NCI-H82 treated with DMSO at 0.1 percent for 48 hours (cell line): ENCODE results near the gene PSMD9.
"Not testable (repeated sequence)": the region's sequence is repeated elsewhere in the genome, so short reads cannot be mapped to it uniquely, and the experiment has no call there.

Experiments
- DNase-seq: peaks from one replicate; lab custom pipeline; 2025; ENCODE audit not compliant: unreplicated experiment; lab: John Stamatoyannopoulos, UW

PSMD9 gene

DNA sequence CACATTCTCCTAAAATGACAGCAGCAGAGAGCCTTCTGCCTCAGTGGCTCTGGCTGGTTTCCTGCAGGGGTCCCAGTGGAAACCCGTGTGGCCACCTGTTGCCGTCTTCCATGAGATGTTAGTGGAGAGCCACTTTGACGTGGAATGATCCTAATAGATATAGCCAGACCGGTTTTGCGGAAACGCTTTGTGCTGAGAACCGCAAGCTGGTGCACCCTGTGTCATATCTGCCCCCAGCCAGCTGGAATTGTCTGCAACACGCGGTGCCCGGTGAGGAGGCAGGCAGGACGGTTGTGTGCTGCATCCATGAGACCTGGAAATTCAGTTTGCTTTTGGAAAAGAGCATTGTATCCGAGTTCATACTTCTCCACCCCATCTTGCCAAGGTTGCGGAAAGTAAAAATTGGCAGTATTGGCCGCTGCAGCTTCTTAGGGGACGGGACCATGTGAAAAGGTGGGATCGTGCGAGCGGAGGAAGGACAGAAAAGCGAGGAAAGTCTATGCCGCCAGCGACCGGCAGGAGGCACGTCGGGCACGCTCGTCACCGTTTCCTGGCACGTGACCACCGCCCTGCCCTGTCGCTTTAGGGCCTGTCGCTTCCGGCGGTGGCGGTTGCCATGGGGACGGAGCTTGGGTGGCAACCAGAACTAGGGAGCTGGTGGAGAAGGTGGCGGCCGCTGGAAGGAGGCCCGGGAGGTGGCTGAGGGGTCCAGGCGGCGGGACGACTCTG, 29.5 kb downstream of the PSMD9 start, which contains the start of gene CFAP251:
Gene CFAP251 (plus strand): TSS at position 643 of the 729 bp plus-strand sequence. CDS start 2,714 bp downstream, outside the sequence.
- DNase-seq, result no peak

DNA sequence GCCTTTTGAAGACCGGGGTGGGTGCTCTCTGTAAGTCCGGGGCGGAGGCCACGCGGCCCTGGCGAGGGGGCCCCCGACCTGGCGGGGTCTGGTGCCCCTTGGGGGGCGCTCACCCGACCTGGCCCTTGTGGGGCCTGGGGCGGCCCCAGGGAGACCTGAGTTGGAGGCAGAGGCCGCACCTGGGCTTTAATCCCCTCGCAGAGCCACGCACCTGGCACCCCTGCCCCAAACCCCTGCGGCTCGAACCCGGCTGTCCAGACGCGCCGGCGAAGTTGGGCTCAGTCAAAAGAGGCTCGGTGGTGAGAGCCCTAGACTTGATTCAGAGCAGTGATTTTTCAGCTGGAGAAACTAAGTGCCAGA, 30.1 kb downstream of the PSMD9 start:
- DNase-seq, result no peak

DNA sequence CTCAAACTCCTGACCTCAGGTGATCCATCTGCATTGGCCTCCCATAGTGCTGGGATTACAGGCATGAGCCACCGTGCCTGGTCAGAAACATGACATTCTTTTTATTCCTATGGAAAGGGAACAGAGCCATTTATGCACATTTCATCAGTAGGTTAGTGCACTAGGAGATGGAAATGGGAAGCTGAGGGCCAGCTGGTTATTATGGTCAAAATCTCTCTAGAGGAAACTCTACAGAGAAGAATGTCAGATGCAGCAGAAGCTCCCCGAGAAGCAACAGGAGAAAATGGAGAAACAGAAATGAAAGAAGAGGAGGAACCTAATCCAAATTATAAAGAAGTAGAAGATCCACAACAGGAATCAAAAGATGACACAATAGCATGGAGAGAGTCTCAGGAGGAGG, 32.5 kb downstream of the PSMD9 start:
- DNase-seq, result no peak

DNA sequence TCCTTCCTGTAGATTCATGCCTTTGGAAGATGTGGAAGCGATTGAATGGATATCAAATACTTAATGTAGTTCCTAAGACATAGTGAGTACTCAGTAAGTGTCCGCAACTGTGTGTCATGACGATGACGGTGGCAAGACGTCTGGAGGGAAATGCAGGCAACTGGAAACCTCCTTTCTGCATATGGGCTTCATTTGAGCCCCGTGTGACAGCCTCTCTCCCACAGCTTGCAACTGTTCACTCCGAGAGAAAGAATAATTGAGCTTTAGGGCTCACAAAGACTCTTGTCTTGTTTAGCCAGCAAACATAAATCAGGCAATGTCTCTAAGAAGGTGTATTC, 36.7 kb downstream of the PSMD9 start:
- DNase-seq, result no peak

DNA sequence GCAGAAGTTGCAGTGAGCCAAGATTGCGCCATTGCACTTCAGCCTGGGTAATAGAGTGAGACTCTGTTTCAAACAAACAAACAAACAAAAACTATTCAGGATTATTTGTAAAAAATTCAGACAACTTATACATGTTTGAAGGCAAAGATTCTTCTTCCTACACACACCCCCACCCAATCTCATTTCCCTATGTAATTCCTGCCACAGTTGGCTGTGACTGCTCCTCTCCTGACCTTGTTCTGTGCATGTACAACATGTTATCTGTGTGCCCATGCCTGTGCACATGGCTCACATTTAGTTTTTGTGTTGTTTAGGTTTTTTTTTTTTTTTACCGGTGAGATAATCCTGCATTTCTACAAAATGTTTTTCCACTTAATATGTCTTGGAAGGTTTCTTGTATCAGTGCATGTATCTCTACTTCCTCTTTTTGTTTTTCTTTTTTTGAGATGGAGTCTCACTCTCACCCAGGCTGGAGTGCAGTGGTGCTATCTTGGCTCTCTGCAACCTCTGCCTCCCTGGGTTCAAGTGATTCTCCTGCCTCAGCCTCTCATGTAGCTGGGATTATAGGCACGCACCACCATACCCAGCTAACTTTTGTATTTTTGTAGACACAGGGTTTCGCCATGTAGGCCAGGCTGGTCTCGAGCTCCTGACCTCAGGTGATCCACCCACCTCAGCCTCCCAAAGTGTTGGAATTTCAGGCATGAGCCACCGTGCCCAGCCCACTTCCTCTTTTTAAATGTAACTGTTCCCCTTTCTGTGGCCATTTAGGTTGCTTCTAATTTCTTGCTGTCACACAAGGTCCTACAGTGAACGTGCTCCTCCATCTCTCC, 38.5 kb downstream of the PSMD9 start:
- DNase-seq, result no peak

DNA sequence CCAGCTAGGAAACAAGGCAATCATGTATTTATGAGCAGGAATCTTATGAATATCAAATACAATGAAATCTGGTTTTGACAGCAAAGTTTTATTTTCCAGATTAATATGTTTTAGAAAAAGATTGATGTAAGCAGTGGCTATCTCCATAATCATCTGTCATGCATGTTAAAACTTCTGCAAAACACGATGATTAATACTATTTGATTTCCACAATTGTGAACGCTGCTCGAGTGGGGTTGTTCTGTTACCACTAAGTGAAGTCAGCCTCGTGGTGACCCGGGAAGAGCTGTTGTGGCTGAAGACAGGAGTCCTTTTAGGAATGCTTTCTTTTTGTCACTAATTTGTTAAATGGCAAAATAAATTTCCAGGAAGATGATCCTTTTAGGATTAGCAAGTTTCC, 39.2 kb downstream of the PSMD9 start:
- no peak for DNase-seq

DNA sequence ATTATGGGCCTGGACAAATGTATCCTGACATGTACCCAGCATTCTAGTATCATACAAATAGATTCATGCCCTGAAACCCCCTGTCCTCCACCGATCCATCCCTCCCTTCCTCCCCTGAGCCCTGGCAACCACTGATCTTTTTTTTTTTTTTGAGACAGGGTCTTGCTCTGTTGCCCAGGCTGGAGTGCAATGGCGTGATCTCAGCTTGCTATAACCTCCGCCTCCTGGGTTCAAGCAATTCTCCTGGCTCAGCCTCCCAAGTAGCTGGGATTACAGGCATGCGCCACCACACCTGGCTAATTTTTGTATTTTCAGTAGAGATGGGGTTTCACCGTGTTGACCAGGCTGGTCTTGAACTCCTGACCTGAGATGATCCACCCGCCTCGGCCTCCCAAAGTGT, 41.0 kb downstream of the PSMD9 start:
- not testable (repeated sequence) for DNase-seq

DNA sequence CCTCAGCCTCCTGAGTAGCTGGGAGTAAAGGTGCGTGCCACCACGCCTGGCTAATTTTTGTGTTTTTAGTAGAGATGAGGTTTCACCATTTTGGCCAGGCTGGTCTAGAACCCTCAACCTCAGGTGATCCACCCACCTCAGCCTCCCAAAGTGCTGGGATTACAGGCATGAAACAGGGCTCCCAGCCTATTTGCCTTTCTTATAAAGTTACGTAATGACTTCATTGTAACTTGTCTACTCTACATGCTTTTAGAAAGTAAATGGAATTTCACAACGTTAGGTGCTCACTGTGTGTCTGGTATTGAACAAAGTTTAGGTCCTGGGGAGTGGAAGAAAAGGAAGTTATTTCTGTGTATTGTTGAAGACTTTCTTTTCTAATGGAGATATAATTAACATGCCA, 42.3 kb downstream of the PSMD9 start:
- no peak for DNase-seq

DNA sequence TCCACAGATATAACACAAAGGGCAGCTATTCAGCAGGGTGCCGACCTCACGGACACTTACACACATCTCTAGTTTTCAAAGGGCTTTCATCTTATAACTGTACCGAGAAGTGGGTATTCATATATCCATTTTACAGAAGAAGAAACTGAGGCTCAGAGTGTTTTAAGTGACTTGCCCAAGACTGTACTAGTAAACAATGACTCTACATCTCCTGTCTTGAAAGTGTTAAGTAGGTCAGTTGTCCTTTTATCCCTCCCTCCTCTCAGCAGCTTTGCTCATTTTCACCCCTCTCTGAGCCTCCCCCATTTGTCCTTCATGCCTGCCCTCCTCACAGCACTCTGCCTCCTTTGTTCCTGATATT, 43.6 kb downstream of the PSMD9 start:
- DNase-seq, result no peak

DNA sequence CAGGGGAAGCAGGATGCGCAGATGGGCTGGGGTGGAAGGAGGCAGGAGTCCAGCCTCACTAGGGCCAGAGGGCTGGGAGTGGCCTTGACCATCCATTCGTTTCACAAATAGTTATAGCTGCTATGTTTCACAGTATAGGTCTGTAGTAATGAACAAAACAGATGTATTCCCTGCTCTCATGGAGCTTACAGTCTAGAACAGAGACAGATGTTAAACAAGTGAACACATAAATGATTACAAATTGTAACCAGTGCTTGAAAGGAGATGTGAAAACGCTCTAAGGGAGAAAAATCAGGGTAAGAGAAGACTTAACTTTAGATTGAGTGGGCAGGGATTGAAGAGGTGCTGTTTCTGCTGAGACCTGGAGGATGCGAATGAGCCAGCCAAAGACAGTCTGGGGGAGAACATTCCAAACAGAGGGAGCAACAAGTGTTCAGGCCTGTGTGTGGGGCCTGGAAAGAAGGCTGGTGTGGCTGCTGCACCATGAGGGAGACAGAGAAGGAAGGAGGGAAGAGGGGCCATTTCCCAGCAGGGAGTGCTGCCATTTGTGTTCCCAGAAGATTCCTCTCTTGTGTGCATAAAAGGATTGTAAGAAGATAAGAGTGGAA, 44.4 kb downstream of the PSMD9 start:
- no peak for DNase-seq

DNA sequence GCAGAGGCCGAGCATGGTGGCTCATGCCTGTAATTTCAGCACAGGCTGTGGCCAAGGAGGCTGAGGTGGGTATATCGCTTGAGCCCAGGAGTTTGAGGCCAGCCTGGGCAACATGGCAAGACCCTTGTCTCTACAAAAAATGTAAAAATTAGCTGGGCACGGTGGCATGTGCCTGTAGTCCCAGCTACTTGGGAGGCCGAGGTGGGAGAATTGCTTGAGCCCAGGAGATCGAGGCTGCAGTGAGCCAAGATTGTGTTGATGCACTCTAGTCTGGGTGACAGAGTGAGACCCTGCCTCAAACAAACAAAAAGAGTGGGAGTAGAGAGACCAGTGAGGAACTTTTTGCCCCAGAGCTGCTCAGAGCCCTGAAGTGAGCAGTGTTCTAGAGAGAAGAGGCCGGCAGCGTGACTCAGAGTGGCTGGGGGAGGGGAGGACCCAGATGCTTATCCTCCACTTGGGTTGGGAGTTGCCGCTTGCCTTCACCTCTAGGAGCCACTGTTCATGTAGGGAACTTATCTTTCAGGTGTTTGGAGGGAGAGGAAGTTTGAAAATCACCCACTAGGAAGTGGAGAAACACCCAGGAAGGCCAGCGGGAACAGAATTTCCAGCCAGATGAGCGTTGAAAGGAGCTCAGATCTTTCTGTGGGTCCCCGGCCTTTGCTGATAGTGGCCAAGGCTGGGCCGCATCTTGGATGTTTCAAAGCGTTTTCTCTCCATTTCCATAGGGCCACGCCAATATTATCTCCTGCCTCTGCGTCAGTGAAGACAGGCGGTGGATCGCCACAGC, 45.1 kb downstream of the PSMD9 start:
- DNase-seq, result no peak

DNA sequence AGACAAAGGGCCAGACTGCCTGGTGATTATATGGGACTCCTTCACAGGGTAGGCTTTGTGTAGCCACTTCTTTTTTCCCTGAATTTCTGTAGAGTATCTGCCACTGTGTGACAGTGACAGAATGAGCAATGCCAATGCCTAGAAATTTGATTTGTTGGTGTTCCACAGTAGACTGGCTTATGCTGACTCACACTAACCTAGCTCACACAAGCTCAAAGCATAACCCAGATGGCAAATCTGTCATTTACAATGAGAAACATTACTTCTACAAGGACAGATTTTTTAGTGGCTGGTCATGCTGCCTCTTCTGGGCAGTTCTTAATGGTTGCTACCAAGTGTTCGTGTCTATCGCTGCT, 45.7 kb downstream of the PSMD9 start:
- DNase-seq, result no peak

DNA sequence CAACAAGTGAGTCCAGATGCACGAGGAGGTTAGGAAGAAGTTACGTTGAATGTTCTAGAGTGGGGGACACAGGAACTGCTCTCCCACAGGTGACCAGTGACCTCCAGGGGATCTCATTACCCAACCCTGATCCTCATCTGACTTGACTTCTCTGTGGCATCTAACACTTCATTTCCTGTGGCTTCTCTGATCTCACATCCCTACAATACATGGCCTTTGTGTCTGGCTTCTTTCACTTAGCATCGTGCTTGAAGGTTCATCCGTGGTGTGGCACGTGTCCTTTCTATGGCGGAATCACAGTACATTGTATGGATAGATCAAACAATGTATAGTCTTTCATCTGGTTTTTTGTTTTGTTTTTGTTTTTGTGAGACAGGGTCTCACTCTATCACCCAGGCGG, 49.1 kb downstream of the PSMD9 start:
- DNase-seq, result no peak

DNA sequence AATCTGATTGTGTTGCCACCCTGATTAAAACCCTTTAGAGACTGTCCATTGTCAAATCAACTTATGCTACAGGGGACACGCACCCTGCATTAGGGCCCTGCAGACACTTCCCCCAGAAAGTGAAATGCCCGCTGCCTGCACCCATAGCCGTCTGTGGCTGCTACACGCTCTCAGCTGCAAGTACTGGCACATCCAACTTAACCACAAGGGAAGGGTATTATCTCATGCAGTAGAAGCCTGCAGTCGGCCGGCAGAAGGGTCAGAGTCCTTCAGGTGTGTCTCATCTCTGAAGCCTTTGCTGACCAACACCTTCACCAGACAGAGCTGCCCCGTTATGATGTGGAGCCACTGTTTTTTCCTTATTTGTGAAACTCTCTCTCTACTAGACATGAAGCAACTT, 50.6 kb downstream of the PSMD9 start:
- DNase-seq, result no peak

DNA sequence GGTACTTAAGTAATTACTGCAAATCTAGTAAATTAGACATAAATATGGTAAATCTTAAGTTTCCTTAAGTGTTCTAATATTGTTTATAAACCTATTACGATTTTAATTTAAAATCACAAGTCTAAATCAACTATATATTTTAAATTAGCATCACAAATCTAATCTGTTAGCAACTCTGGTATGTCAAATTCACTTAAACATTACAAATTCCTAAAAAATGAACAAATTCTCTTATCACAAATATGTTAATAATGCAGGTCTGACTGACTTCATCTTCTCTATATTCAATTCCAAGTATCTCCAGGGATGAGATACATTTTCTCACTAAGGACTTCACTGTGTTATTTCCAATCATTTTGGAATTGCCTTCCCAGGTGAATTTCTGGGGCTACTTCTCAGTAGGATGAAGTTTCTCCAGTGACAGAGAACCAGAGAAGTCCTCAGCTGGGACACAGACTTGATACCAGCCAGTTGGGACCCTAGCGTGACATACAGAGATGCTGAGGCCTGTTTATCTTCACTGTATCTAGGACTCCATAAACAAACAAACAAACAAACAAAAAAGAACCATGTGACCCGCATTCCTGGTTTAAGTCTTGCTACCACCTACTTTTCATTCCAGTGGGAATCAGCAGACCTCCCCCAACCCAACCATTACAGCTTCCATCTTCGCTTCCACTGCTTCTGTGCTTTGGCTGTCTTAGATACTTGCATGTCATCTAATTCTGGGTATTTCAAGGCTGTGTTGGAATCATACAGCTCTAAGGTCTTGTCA, 51.6 kb downstream of the PSMD9 start:
- no peak for DNase-seq

DNA sequence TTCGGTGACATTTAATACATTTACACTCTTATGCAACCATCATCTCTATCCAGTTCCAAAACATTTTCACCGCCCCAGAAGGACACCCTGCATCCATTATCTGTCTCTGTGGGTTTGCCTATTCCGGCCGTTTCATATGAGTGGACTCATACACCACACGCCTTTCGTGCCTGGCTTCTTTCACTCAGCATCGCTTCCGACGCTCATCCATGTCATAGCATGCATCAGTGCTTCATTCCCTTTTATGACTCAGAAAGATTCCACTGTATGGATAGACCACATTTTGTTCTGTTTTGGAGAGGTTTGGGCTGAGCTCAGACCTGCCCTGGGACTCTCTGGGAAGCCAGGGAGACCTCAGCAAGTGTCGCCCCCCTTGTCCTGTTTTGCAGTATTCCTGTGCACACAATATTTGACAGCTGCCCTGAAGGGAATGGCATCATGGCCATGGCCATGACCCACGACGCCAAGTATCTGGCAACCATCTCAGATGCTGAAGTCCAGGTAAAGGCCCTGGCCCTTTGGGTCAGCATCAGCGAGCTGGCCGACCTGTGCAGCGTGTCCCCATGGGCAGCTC, 53.6 kb downstream of the PSMD9 start:
- DNase-seq, result no peak

DNA sequence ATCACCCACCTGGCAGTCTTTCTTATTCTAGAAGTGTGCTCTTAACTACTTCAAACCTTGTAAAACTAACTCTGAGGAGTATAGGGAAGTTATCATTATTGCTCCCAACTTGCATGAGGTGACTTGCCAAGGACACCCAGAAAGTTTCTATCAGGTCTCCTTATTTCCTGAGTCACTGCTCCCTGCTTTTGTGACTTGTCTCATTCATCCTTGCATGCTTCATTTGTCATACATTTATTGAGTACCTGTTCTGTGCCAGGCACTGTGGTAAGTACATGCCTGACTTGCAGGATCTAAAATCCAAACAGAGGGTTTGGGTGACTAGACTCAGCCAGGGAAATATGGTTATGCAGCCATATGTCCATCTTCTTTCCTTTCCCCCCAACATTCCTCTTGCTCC, 55.3 kb downstream of the PSMD9 start:
- no peak for DNase-seq

DNA sequence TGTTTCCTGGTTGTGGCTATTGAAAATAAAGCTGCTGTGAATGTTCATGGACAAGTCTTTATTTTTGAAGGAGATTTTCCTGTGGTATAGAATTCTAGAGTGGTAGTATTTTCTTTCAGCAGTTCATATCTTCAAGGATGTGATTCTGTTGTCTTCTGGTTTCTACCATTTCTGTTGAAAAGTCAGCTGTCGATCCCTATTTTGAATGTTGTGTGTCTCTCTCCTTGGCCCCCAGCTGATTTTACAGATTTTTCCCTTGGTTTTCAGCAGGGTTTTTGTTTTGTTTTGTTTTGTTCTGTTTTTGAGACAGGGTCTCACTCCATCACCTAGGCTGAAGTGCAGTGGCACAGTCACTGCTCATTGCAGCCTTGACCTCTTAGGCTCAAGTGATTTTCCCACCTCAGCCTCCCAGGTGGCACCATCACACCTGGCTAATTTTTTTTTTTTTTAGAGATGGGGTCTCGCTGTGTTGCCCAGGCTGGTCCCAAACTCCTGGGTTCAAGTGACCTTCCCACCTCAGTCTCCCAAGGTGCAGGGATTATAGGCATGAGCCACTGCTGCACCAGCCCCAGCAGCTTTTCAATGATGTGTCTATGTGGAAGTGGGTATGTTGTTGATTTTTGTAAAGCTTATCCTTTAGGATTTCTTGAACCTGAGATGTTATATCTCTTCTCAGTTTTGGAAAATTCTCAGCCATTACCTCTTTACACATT, 57.9 kb downstream of the PSMD9 start:
- DNase-seq, result no peak

DNA sequence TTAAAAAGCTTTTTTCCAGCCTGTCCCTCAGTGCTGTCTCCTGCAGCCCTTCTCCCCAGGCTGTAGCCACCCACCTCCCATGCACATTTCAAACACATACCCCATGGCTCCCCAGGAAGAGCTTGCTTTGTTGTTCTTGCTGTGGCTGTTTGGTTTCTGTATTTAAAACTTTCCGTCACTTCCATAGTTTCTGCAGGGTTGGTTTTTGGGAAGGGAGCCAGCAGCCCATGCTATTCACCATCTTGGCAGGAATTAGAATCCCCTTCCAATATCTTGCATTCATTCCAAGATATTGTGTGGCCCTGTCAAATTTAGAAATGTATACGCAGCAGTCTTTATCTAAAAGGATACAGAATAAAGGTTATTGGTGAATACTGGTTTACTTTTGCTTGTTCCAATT, 59.4 kb downstream of the PSMD9 start:
- no peak for DNase-seq
